ENCODE measurements around the gene CDC42EP5. TPM values are rescaled to one million over a fixed set of nuclear protein-coding genes. Genes with fewer than 3 reads are reported as not detected.
A peak's percentile ranks its signal among the peaks of the same experiment; 100 is the strongest.
"Not testable (repeated sequence)": the region's sequence is repeated elsewhere in the genome, so short reads cannot be mapped to it uniquely, and the experiment has no call there.

The CDC42EP5 gene
- total RNA-seq, 6 experiments from 2014 or later: 45.9 to 70.5 (median 56.9) TPM

- H3K27ac Mint-ChIP-seq: peak overlapping the region; percentile 99
- peaks cover 10% of the 10 kb centered on the region for H3K27me3 Mint-ChIP-seq (ENCODE audit: insufficient read depth)
- DNase-seq: no peak
- peaks cover 49% of the 10 kb centered on the region for H3K36me3 Mint-ChIP-seq (ENCODE audit: low read depth)
- peak overlapping the region; percentile 97 for H3K4me3 Mint-ChIP-seq
- no peaks in the 10 kb centered on the region for H3K9me3 Mint-ChIP-seq
- TF ChIP-seq, protein P1, sequence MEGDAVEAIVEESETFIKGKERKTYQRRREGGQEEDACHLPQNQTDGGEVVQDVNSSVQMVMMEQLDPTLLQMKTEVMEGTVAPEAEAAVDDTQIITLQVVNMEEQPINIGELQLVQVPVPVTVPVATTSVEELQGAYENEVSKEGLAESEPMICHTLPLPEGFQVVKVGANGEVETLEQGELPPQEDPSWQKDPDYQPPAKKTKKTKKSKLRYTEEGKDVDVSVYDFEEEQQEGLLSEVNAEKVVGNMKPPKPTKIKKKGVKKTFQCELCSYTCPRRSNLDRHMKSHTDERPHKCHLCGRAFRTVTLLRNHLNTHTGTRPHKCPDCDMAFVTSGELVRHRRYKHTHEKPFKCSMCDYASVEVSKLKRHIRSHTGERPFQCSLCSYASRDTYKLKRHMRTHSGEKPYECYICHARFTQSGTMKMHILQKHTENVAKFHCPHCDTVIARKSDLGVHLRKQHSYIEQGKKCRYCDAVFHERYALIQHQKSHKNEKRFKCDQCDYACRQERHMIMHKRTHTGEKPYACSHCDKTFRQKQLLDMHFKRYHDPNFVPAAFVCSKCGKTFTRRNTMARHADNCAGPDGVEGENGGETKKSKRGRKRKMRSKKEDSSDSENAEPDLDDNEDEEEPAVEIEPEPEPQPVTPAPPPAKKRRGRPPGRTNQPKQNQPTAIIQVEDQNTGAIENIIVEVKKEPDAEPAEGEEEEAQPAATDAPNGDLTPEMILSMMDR (IDR thresholded peaks at IDR 0.05): no peak
- H3K4me1 Mint-ChIP-seq (ENCODE audit: low read depth): peaks cover 38% of the 10 kb centered on the region
Measured at GRCh38 chr19:54451331-54451871, 21.7 kb downstream of the CDC42EP5 start.

DNA sequence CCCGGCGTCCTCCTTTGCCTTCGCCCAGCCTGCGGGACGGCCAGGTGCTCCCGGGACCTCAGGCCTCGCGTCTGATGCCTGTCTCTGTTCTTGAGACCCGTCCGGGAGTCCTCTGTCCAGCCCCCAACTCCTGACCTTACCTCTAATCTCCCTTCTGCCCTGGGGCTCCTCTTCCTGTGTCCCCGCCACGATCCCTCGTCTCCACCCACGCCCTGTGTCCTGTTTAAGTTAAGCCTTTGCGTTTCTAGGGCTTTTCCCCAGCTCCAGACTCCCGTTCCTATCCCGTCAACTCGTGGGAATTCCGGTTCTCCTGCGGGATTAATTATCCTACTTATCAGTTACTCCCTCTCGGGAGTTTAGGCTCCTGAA, 23.4 kb downstream of the CDC42EP5 start:
- Mint-ChIP-seq H3K9me3 (no peaks in the 10 kb centered on the region), H3K36me3 (ENCODE audit: low read depth) (peaks cover 46% of the 10 kb centered on the region), H3K27ac (peak overlapping the region; percentile 99), H3K4me3 (peak overlapping the region; percentile 97), H3K4me1 (ENCODE audit: low read depth) (peaks cover 38% of the 10 kb centered on the region), H3K27me3 (ENCODE audit: insufficient read depth) (peaks cover 8% of the 10 kb centered on the region)
- TF ChIP-seq, protein P1 (IDR thresholded peaks at IDR 0.05): no peak
- DNase-seq: no peak

- Mint-ChIP-seq H3K9me3 (no peaks in the 10 kb centered on the region), H3K4me1 (ENCODE audit: low read depth) (peaks cover 38% of the 10 kb centered on the region), H3K4me3 (peak within 1 kb of the TSS; percentile 97), H3K27me3 (ENCODE audit: insufficient read depth) (peaks cover 8% of the 10 kb centered on the region), H3K27ac (peak within 1 kb of the TSS; percentile 99), H3K36me3 (ENCODE audit: low read depth) (peaks cover 47% of the 10 kb centered on the region)
- TF ChIP-seq, protein P1 (IDR thresholded peaks at IDR 0.05): no peak
- DNase-seq: peak; percentile 97
Measured at GRCh38 chr19:54448774-54449700, 24.1 kb downstream of the CDC42EP5 start, which contains the start of gene LENG8. LENG8 (plus strand) TSS chr19:54449199; CDS start chr19:54451345, 2,146 bp downstream.

DNA sequence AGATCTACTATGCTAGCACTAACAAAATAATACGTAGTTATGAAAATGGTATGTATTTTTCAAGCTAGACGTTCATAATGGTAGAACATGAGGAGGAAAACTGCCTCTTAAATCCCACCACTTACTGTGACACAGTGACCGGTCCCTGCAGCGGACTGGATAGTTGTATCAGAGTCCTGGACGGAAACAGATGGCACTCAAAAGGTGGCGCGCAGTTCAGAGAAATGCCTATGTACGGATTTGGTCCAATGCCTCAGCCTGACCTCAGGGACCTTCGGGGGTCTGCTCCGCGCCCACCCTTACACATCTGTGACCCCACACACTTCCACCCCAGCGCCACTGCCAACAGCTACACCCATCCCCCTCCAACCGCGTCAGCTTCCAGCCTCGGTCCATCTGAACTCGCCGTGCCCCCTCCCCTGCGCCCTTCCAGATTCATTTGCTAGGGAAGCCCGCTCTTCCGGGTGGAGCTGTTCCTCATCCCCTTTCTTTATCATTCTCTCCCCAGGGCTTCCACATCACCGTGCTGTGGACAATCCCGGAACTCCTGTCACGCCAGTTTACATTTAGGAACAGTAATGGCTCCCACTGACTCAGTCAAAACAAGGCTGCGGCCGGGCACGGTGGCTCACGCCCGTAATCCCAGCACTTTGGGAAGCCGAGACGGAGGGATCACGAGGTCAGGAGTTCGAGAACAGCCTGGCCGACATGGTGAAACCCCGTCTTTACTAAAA, 24.9 kb downstream of the CDC42EP5 start:
- peak; percentile 57 for DNase-seq
- H3K4me1 Mint-ChIP-seq (ENCODE audit: low read depth): peaks cover 37% of the 10 kb centered on the region
- H3K27me3 Mint-ChIP-seq (ENCODE audit: insufficient read depth): peaks cover 5% of the 10 kb centered on the region
- peak overlapping the region; percentile 97 for H3K4me3 Mint-ChIP-seq
- peaks cover 42% of the 10 kb centered on the region for H3K36me3 Mint-ChIP-seq (ENCODE audit: low read depth)
- H3K9me3 Mint-ChIP-seq: no peaks in the 10 kb centered on the region
- TF ChIP-seq, protein P1 (IDR thresholded peaks at IDR 0.05): 0 out of 2 replicates have a peak, but pooled peaks have one; percentile 17
- H3K27ac Mint-ChIP-seq: peak overlapping the region; percentile 99

- not testable (repeated sequence) for H3K4me3 Mint-ChIP-seq; DNase-seq; H3K27ac Mint-ChIP-seq; H3K9me3 Mint-ChIP-seq; H3K27me3 Mint-ChIP-seq (ENCODE audit: insufficient read depth)
- peaks cover 26% of the 10 kb centered on the region for H3K4me1 Mint-ChIP-seq (ENCODE audit: low read depth)
- TF ChIP-seq, protein P1 (IDR thresholded peaks at IDR 0.05): peak; percentile 57
- H3K36me3 Mint-ChIP-seq (ENCODE audit: low read depth): peaks cover 40% of the 10 kb centered on the region
Measured at GRCh38 chr19:54446349-54446748, 26.7 kb downstream of the CDC42EP5 start.

Measured in HFFc6 (cell line).